ENCODE measurements around the gene MARVELD2.
"Not testable (repeated sequence)": the region's sequence is repeated elsewhere in the genome, so short reads cannot be mapped to it uniquely, and the experiment has no call there.

Gene MARVELD2

GRCh38 chr5:69414885-69415583 is at the start of gene MARVELD2:
TSS of gene MARVELD2 (plus strand) at chr5:69415116. CDS start at chr5:69419386, 4,270 bp downstream.
- peak within 1 kb of the TSS; percentile 57 for H3K4me3 ChIP-seq (ENCODE audit: low read depth, low read length)
- in situ Hi-C loops (cut with HindIII; ENCODE audit: low sequenced_read_pairs), result no loop called here
- peak; percentile 42 for TF ChIP-seq CTCF (IDR thresholded peaks at IDR 0.05; ENCODE audit: low read depth, low read length, missing control alignments)
- DNase-seq (ENCODE audit: low read depth), result peak; percentile 3

- in situ Hi-C loops (cut with HindIII; ENCODE audit: low sequenced_read_pairs), result no loop called here
- TF ChIP-seq CTCF (IDR thresholded peaks at IDR 0.05; ENCODE audit: low read depth, low read length, missing control alignments), result no peak
- H3K4me3 ChIP-seq (ENCODE audit: low read depth, low read length), result peak overlapping the region; percentile 66
- no peak for DNase-seq (ENCODE audit: low read depth)
These were observed 47.1 kb upstream of the MARVELD2 start for GRCh38 chr5:69367697-69368279.

GRCh38 chr5:69368458-69369339 is 46.2 kb upstream of the MARVELD2 start:
- in situ Hi-C loops (cut with HindIII; ENCODE audit: low sequenced_read_pairs), result no loop called here
- no peak for TF ChIP-seq CTCF (IDR thresholded peaks at IDR 0.05; ENCODE audit: low read depth, low read length, missing control alignments)
- peak; percentile 11 for DNase-seq (ENCODE audit: low read depth)
- H3K4me3 ChIP-seq (ENCODE audit: low read depth, low read length), result peak overlapping the region; percentile 66

- no peak for TF ChIP-seq CTCF (IDR thresholded peaks at IDR 0.05; ENCODE audit: low read depth, low read length, missing control alignments)
- in situ Hi-C loops (cut with HindIII; ENCODE audit: low sequenced_read_pairs), result no loop called here
- peak; percentile 70 for DNase-seq (ENCODE audit: low read depth)
- peak within 1 kb of the TSS; percentile 66 for H3K4me3 ChIP-seq (ENCODE audit: low read depth, low read length)
These were observed 45.4 kb upstream of the MARVELD2 start, which contains the start of the genes AK6, RAD17 and TAF9 for GRCh38 chr5:69369340-69370121. TSS of gene AK6 (minus strand) at chr5:69369520. CDS start at chr5:69369490, 30 bp downstream. TSS of gene RAD17 (plus strand) at chr5:69369818. CDS start at chr5:69372209, 2,391 bp downstream. TSS of gene TAF9 (minus strand) at chr5:69369520. CDS start at chr5:69365737, 3,783 bp downstream.

- DNase-seq (ENCODE audit: low read depth); in situ Hi-C loops (cut with HindIII; ENCODE audit: low sequenced_read_pairs): not testable (repeated sequence)
- peak overlapping the region; percentile 66 for H3K4me3 ChIP-seq (ENCODE audit: low read depth, low read length)
These were observed 44.6 kb upstream of the MARVELD2 start for GRCh38 chr5:69370335-69370734.

GRCh38 chr5:69372394-69372793 is 42.5 kb upstream of the MARVELD2 start:
- H3K4me3 ChIP-seq (ENCODE audit: low read depth, low read length), result no peak overlapping the region
- in situ Hi-C loops (cut with HindIII; ENCODE audit: low sequenced_read_pairs), result no loop called here
- DNase-seq (ENCODE audit: low read depth), result no peak
- TF ChIP-seq CTCF (IDR thresholded peaks at IDR 0.05; ENCODE audit: low read depth, low read length, missing control alignments), result no peak
